Esophagus squamous epithelium (tissue), 5 donors: ENCODE measurements around the gene HOXA4. TPM values are rescaled to one million over a fixed set of nuclear protein-coding genes. Genes with fewer than 3 reads are reported as not detected.

ENCODE experiments used
- DNase-seq: peaks from one replicate; lab custom pipeline; 2025; lab: John Stamatoyannopoulos, UW
- H3K27ac ChIP-seq, 4 donors: fragments of 200-600 bp; sonication (generic); one replicate each; pipeline ENCODE4 v1.5.1; 2016 to 2019; ENCODE audit warnings: mild to moderate bottlenecking in 1 of 4
- H3K27me3 ChIP-seq, 4 donors: fragments of 200-600 bp; sonication (generic); 1 replicate in 3 of 4; 2 replicates in 1 of 4; pipeline versions ENCODE4 v1.5.1 to v1.6.0; 2017 to 2021; ENCODE audit warnings: antibody characterized with exemption in 1 of 4
- H3K36me3 ChIP-seq, 3 donors: fragments of 200-600 bp; sonication (generic); one replicate each; pipeline ENCODE4 v1.5.1; 2016 to 2019
- H3K4me1 ChIP-seq, 3 donors: fragments of 200-600 bp; sonication (generic); one replicate each; pipeline ENCODE4 v1.5.1; 2017 to 2019
- H3K4me3 ChIP-seq, 4 donors: fragments of 200-600 bp; sonication (generic); 1 replicate in 3 of 4; 2 replicates in 1 of 4; pipeline ENCODE4 v1.5.1; 2016 to 2019; ENCODE audit warnings: mild to moderate bottlenecking in 2 of 4, moderate library complexity in 1 of 4
- H3K9me3 ChIP-seq, 3 donors: fragments of 200-600 bp; sonication (generic); one replicate each; pipeline ENCODE4 v1.5.1; 2016 to 2019
- POLR2A ChIP-seq, 4 donors: fragments of 450-650 bp; IDR thresholded peaks; one replicate each; pipeline ENCODE4 v1.6.1; 2017; ENCODE audit warnings: antibody characterized with exemption in 4 of 4, mild to moderate bottlenecking in 4 of 4, moderate library complexity in 3 of 4
- WGBS, 2 donors: methylation state at CpG; one replicate each; pipeline ENCODE4 v1.1.5; 2018; 5-methylcytosine and 5-hydroxymethylcytosine counted together
- intact Hi-C: fragments of 100-400 bp; cut with DNase I; formaldehyde crosslinking; loops from one replicate; pipeline ENCODE4 v1.15.0; 2022
- total RNA-seq, 4 donors: library from RNA; depleted of rRNA; stranded (reverse); fragments of >200 nt; gene quantifications; one replicate each; pipeline ENCODE4 v1.1.0, GENCODE V29; 2016
- TF ChIP-seq, protein P1 (sequence below), 6 experiments: fragments of 450-650 bp in 4 of 6; fragments of 200-600 bp in 2 of 6; sonication (generic) in 2 of 6; IDR thresholded peaks; one replicate each; pipeline ENCODE4 v1.5.1; 2016 to 2019; ENCODE audit warnings: antibody characterized with exemption in 6 of 6, mild to moderate bottlenecking in 4 of 6, moderate library complexity in 4 of 6
- donor health status: DM: yes; HTN: yes; CAD: no.

Gene HOXA4
- total RNA-seq, 4 donors from 2014 or later: 2.9 to 6.7 (median 4.1) TPM

DNA sequence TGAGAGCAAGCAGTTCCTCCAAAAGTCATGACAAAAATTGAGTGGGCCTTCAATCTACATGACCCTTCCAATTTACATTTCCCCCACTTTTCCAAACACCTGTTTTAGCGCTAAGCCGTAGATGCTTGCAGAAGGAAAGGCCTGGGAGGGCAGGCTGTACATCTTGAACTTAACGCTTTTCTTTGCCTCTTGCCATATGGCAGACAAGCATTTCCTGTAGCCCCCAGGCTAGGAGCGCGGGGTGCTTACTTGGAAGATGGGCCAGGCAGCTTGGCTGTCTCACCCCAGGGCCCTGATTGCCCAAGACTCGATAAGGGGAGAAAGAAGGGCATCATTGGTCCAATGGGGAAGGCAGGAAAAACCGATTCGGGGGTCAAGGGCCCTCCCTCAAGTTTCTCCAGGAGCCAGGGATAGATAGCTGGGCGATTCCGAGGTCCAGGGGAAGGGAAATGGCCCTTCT, 41.8 kb upstream of the HOXA4 start:
- H3K9me3 ChIP-seq: no peaks in the 10 kb centered on the region
- TF ChIP-seq, protein P1, sequence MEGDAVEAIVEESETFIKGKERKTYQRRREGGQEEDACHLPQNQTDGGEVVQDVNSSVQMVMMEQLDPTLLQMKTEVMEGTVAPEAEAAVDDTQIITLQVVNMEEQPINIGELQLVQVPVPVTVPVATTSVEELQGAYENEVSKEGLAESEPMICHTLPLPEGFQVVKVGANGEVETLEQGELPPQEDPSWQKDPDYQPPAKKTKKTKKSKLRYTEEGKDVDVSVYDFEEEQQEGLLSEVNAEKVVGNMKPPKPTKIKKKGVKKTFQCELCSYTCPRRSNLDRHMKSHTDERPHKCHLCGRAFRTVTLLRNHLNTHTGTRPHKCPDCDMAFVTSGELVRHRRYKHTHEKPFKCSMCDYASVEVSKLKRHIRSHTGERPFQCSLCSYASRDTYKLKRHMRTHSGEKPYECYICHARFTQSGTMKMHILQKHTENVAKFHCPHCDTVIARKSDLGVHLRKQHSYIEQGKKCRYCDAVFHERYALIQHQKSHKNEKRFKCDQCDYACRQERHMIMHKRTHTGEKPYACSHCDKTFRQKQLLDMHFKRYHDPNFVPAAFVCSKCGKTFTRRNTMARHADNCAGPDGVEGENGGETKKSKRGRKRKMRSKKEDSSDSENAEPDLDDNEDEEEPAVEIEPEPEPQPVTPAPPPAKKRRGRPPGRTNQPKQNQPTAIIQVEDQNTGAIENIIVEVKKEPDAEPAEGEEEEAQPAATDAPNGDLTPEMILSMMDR (IDR thresholded peaks at IDR 0.05): no peak
- TF ChIP-seq POLR2A (IDR thresholded peaks at IDR 0.05): no peak
- 0 to 38% methylated on average over 4 to 6 of the region's 10 CpGs for WGBS, 2 donors
- peaks cover 54 to 100% (median 77%) of the 10 kb centered on the region in 4 donors for H3K27me3 ChIP-seq
- H3K4me3 ChIP-seq: peak overlapping the region in 1 of 4 donors; percentile 70
- H3K36me3 ChIP-seq: no peaks in the 10 kb centered on the region
- intact Hi-C loops: no loop called here
- DNase-seq: no peak
- peaks cover 29 to 57% (median 34%) of the 10 kb centered on the region in 3 donors for H3K4me1 ChIP-seq
- no peak overlapping the region for H3K27ac ChIP-seq

DNA sequence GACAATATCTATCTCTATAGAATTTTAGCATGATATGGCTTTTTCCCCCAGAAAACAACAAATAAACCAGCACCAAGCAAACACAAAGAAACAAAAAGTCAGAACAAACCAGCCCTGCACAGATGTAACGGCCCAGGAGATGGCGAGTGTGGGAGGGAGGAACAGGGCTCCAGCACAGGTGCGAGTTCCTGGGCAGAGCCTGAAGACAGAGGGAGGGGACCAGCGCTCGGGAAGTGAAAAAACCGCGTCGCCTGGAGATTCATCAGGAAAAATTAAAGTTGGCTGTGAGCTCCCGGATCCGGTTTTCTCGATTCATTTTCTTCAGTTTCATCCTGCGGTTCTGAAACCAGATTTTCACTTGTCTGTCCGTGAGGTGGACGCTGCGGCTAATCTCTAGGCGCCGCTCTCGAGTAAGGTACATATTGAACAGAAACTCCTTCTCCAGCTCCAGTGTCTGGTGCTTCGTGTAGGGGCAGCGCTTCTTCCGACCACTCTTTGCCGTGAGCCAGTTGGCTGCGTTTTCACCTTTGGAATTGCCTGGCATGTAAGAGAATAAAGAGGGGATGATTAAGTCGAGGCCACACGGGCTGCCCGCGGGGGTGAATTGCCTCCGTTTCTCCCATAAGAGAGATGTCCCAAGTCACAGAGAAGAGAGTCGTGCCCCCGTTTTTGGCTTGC, 41.2 kb upstream of the HOXA4 start:
- intact Hi-C loops: no loop called here
- Histone ChIP-seq H3K4me3 (peak overlapping the region in 1 of 4 donors; percentile 12), H3K36me3 (no peaks in the 10 kb centered on the region), H3K9me3 (no peaks in the 10 kb centered on the region), H3K4me1 (peaks cover 29 to 62% (median 34%) of the 10 kb centered on the region in 3 donors), H3K27me3 (peaks cover 54 to 100% (median 82%) of the 10 kb centered on the region in 4 donors), H3K27ac (no peak overlapping the region)
- 3 to 7% methylated on average over 19 to 29 of the region's 30 CpGs for WGBS, 2 donors
- no peak for DNase-seq
- TF ChIP-seq, protein P1 (IDR thresholded peaks at IDR 0.05): no peak
- TF ChIP-seq POLR2A (IDR thresholded peaks at IDR 0.05): no peak

DNA sequence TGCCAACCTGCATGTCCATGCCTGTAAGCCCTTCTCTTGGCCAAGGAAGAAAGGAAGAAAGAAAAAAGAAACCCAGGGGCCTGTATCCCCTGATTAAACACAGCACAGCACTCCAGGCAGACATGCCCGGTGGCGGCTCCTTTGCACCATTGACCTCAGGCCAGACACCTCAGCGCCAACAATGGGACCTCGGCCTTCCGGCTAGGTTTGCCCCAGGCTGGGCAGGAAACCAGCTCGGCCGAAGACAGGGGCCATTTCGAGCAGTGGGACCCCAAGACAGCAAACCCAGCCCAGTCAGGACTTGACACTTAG, 40.7 kb upstream of the HOXA4 start:
- no peak for TF ChIP-seq POLR2A (IDR thresholded peaks at IDR 0.05)
- TF ChIP-seq, protein P1 (IDR thresholded peaks at IDR 0.05): no peak
- H3K27ac ChIP-seq: no peak overlapping the region
- H3K36me3 ChIP-seq: no peaks in the 10 kb centered on the region
- intact Hi-C loops: no loop called here
- WGBS, 2 donors: 11 to 17% methylated on average over 2 to 4 of the region's 8 CpGs
- H3K9me3 ChIP-seq: no peaks in the 10 kb centered on the region
- H3K27me3 ChIP-seq: peaks cover 57 to 100% (median 84%) of the 10 kb centered on the region in 4 donors
- no peak overlapping the region for H3K4me3 ChIP-seq
- no peak for DNase-seq
- H3K4me1 ChIP-seq: peaks cover 29 to 67% (median 37%) of the 10 kb centered on the region in 3 donors

DNA sequence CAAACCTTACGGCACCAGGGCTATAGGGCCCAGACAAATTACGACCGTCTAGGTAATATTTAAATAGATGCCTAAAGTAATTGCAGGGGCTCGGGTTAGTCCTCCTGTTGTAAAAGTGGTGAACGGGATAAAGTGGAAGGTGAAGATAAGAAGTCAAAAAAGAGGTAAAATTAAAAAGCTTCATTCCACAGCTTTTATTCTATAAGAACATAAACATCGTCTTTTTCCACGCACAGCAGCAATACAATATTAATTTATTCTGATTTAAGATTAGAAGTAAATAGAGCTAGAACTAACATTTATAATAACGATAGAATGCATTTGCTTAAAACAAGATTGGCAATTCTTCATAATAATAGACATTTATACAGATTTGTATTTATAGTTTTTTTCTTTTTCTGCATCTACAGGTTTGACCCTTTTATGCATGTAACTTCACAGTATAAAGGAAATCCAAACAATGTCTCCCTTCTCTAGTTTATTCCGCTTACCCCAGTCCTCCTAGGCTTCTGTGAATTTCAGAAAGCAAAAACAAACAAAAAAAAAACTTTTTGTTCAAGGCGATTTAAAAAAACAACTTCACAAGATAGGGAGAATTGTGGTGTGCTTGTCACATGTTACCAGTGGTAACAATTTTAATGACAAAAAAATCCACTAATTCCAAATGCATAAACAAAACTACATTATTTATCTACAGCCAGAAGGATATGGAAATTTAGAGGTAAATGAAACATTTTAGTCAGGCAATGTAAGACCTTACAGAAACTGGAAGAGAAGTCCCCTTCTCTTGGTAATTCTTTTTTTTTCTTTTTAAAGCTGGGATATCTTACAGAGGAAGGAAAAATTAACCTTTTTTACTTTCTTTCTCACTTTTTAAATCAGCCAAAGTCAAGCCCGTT, 40.1 kb upstream of the HOXA4 start:
- no peaks in the 10 kb centered on the region for H3K9me3 ChIP-seq
- H3K27ac ChIP-seq: no peak overlapping the region
- DNase-seq: no peak
- H3K27me3 ChIP-seq: peaks cover 60 to 100% (median 85%) of the 10 kb centered on the region in 4 donors
- WGBS, 2 donors: 28 to 30% methylated on average over 11 of the region's 11 CpGs
- no peak for TF ChIP-seq POLR2A (IDR thresholded peaks at IDR 0.05)
- TF ChIP-seq, protein P1 (IDR thresholded peaks at IDR 0.05): no peak
- H3K4me1 ChIP-seq: peaks cover 29 to 73% (median 43%) of the 10 kb centered on the region in 3 donors
- no peaks in the 10 kb centered on the region for H3K36me3 ChIP-seq
- intact Hi-C loops: no loop called here
- no peak overlapping the region for H3K4me3 ChIP-seq
